GM21390 (cell line): ENCODE data around the gene DYNC1I2.
"Not testable (repeated sequence)": the region's sequence is repeated elsewhere in the genome, so short reads cannot be mapped to it uniquely, and the experiment has no call there.

ENCODE experiments used
- ATAC-seq: cut with Tn5 transposase; IDR thresholded peaks from one replicate; pipeline ENCODE4 v1.9.1; 2021; ENCODE audit not compliant: unreplicated experiment

The DYNC1I2 gene

DNA sequence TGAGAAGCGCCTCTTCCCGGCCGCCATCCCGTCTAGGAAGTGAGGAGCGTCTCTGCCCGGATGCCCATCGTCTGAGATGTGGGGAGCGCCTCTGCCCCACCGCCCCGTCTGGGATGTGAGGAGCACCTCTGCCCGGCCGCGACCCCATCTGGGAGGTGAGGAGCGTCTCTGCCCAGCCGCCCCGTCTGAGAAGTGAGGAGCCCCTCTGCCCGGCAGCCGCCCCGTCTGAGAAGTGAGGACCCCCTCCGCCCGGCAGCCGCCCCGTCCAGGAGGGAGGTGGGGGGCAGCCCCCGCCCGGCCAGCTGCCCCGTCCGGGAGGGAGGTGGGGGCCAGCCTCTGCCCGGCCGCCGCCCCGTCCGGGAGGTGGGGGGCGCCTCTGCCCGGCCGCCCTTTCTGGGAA lies 87.3 kb downstream of the DYNC1I2 start:
- not testable (repeated sequence) for ATAC-seq

DNA sequence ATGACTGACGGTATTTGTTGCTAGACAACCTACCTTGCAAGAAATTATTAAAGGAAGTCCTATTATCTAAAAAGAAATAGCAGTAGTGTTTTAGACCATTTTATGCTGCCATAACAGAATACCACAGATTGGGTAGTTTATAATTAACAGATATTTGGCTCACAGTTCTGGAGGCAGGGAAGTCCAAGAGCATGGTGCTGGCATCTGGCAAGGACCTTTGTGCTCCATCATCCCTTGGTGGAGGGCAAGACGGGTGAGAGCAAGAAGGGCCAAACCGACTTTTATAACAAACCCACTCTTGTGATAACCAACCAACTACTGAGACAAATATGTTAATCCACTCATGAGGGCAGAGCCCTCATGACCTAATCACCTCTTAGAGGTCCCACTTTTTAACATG lies 91.2 kb downstream of the DYNC1I2 start:
- ATAC-seq, result no peak

DNA sequence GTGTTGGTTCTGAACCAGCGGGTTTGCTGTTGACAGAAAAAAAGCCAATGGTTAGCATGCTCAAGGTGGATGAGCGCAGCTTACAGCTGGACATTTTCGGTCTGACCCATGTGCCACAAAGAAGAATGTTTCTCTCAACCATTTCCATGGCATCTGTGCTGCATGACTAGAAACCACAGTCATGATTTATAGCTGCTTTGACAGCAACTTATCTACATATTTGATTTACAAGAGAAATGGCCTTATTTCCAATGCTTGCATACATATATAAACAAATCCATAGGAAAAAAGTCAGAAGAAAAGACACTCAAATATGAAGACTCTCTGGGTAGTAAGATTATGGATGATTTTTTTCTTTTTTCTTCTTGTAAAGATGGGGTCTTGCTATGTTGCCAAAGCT lies 98.2 kb downstream of the DYNC1I2 start:
- no peak for ATAC-seq

GRCh38 chr2:171787333-171788072 lies 100.2 kb downstream of the DYNC1I2 start:
- ATAC-seq, result no peak

DNA sequence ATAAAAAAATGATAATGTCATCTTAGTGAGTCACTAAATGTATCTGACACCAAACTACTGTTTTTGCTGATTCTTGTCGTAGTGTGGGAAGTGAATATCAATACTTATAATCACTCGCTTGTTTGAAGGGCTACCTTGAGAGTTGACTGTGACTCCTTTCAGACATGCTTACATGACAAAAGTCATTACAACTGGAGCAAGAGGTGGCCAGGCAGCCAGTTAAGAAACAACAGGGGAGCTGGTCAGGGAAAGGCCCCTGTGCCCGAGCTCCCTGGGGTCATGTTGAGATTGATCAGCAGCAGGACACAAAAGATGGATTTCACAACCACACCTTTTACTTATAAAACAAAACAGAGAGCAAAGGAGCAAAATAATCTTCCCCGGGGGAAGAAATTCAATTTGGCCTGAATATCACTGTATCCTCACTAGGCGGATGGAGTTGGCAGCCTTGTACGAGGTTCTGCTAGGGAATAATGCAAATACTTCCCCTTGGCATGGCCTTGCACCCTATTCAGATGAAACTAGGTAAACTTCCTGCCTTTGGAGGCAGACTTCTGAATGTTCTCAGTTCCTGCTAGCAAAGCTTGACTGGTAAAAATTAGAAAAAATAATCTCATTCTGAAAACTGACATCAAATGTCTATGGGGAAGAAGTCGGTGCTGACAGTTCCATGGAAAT lies 101.2 kb downstream of the DYNC1I2 start:
- ATAC-seq, result no peak

- no peak for ATAC-seq
Observed at GRCh38 chr2:171789956-171790355, 102.7 kb downstream of the DYNC1I2 start.

DNA sequence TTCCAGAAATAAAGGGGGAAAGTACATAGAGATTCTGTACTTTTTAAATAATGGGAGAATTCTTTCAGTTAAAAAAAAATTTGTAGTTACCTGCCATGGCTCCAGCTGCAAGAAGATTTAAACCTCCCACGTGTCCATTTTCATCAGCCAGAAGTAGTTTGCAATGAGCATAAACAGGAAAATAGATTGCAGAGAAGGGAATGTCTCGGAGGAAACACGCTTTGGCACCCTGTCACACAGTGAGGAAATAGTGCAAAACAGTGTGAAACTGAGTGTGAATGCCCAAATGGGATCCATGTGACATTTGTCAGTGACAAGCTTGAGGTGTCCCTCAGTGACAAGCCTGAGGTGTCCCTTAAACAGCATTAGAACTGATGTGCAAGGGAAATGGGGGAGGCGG lies 104.1 kb downstream of the DYNC1I2 start:
- no peak for ATAC-seq

- no peak for ATAC-seq
Observed at GRCh38 chr2:171792157-171792556, 104.9 kb downstream of the DYNC1I2 start.

GRCh38 chr2:171792886-171793580 lies 105.8 kb downstream of the DYNC1I2 start:
- no peak for ATAC-seq

- ATAC-seq, result no peak
Observed at GRCh38 chr2:171793691-171794678, 106.7 kb downstream of the DYNC1I2 start.

DNA sequence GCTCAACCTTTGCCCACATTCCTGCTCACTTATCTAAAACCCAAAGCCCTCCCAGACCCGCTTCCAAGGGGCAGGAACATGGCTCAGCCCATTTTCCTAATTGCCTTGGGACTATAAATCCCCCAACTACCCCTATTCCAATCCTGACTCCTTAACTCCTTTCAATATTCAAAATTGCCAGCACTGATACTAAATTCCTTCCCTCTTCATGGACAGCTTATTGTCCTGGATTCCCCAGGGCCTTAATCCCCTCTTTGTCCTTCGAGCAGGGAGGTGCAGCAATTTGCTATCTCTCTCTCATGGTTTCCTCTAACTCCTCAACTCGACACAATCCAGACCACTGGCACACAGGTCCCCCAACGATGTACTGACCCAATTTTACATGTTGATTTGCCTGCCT lies 107.6 kb downstream of the DYNC1I2 start:
- ATAC-seq, result no peak
